ENCODE results near the gene LAMA5. TPM values are rescaled to one million over a fixed set of nuclear protein-coding genes. Genes with fewer than 3 reads are reported as not detected.
A peak's percentile ranks its signal among the peaks of the same experiment; 100 is the strongest.

Gene LAMA5
- total RNA-seq, 1 donor from 2014 or later = 150 TPM

DNA sequence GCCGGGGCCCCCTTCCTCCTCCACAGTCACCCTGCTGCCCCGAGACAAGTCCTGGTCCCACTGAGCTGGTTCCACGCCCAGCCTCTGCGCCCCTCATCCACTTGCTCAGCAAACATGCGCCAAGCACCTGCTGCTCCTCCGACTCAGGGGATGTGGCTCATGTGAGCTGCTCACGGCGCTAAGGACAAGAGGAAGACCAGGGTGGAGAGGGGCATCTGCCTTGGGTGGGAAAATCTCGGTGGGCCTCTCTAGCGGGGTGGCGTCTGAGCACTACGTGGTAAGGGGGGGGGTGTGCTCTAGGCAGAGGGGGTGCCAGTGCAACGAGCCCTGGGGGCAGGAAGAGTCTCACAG, 4.5 kb downstream of the LAMA5 start:
- peaks cover 91% of the 10 kb centered on the region for H3K4me1 ChIP-seq
- H3K27ac ChIP-seq = peak overlapping the region; percentile 33
- intact Hi-C loops (cut with DNase I) = no loop called here
- no peaks in the 10 kb centered on the region for H3K36me3 ChIP-seq
- no peak overlapping the region for H3K4me3 ChIP-seq
- no peaks in the 10 kb centered on the region for H3K27me3 ChIP-seq
- TF ChIP-seq POLR2AphosphoS5 (IDR thresholded peaks at IDR 0.05; ENCODE audit: insufficient read depth in 1 of 2, low read depth in 1 of 2) (no peak), POLR2A (IDR thresholded peaks at IDR 0.05) (no peak)
- TF ChIP-seq, protein P1, sequence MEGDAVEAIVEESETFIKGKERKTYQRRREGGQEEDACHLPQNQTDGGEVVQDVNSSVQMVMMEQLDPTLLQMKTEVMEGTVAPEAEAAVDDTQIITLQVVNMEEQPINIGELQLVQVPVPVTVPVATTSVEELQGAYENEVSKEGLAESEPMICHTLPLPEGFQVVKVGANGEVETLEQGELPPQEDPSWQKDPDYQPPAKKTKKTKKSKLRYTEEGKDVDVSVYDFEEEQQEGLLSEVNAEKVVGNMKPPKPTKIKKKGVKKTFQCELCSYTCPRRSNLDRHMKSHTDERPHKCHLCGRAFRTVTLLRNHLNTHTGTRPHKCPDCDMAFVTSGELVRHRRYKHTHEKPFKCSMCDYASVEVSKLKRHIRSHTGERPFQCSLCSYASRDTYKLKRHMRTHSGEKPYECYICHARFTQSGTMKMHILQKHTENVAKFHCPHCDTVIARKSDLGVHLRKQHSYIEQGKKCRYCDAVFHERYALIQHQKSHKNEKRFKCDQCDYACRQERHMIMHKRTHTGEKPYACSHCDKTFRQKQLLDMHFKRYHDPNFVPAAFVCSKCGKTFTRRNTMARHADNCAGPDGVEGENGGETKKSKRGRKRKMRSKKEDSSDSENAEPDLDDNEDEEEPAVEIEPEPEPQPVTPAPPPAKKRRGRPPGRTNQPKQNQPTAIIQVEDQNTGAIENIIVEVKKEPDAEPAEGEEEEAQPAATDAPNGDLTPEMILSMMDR (IDR thresholded peaks at IDR 0.05) = no peak
- no peak for DNase-seq (ENCODE audit: extremely low spot score in 2 of 2)
- no peaks in the 10 kb centered on the region for H3K9me3 ChIP-seq

DNA sequence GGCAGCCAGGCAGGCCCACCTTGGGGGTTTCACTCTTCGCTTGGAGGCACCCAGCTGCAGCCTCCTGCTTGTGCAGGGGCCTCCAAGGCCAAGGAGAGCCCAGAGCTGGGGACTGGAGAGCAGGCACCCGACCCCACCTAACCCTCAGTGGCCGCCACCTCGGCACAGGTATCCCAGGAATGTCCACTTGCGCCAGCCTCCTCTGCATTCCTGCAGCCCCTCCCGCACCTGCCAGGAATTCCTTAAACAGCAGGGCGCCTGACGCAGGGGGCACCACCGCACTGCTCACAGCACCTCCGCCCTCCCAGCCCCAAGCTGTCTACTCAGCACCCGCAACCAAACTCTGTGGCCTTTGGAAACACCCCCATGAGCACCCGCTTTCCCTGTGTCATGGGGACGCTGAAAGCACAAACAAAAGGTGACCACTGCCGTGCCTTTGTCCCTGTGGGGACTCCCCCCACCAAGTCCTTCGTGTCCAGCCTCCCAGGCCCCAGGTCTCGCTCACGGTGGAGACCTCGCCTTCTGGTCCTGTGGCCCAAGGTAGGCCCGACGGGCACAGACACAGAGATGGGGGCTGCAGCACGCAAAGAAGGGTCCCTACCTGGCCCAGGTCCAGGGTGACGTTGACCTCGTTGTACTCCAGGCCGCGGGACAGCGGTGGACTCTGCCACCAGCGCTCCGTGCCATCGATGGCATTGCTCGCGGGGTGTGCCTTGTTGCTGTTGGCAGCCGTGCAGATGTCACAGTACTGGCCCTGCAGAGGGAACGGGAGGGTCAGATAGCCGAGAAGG, 5.1 kb downstream of the LAMA5 start:
- intact Hi-C loops (cut with DNase I) = no loop called here
- H3K36me3 ChIP-seq = no peaks in the 10 kb centered on the region
- TF ChIP-seq POLR2AphosphoS5 (IDR thresholded peaks at IDR 0.05; ENCODE audit: insufficient read depth in 1 of 2, low read depth in 1 of 2) = no peak
- TF ChIP-seq, protein P1 (IDR thresholded peaks at IDR 0.05) = no peak
- TF ChIP-seq POLR2A (IDR thresholded peaks at IDR 0.05) = no peak
- no peak for DNase-seq (ENCODE audit: extremely low spot score in 2 of 2)
- H3K4me1 ChIP-seq = peaks cover 94% of the 10 kb centered on the region
- H3K9me3 ChIP-seq = no peaks in the 10 kb centered on the region
- peak overlapping the region; percentile 67 for H3K27ac ChIP-seq
- no peak overlapping the region for H3K4me3 ChIP-seq
- no peaks in the 10 kb centered on the region for H3K27me3 ChIP-seq

DNA sequence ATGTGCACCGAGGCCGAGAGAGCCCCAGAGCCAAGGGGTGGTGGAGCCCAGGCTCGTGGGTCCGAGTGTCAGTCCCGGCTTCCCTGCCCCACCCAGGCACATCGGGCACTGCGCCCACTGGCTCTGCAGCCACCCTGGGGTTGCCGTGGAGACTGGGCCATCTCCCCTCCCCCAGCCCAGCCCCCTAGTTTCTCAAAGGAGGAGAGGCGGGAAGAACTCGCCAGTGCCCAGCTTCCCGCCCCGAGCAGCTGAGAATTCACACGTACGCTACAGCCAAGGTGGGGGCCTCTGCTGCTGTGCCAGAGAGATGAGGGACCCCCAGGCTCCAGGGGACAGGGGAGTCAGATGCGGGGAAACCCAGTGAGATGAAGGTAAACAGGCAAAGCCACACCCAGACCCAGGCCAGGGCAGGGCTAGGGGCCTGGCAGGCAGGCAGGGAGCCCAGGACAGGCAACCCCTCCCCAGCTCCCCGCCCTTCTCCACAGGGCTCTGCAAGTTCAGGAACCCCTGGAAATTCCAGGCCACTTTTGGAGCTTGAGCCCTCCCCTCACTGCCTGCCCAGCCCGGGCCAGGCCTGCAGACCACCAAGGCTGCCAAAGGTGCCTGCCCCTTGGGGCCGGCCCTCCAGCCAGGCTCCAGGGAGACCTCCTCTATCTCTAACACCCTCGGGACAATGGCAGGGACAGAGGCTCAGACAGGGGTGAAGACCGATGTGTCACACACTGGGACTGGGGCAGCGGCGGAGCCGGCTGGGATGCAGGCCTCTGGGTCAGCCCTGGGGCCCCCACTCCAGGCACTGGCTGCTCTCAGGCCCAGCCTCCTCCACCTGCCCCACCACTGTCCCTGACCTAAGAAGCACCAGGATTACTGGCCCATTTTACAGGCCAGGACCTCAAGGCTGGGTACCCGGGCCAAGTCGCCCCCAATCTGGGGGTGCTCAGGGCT, 6.0 kb downstream of the LAMA5 start:
- no peaks in the 10 kb centered on the region for H3K27me3 ChIP-seq
- intact Hi-C loops (cut with DNase I) = no loop called here
- H3K4me3 ChIP-seq = no peak overlapping the region
- H3K4me1 ChIP-seq = peaks cover 95% of the 10 kb centered on the region
- H3K36me3 ChIP-seq = no peaks in the 10 kb centered on the region
- DNase-seq (ENCODE audit: extremely low spot score in 2 of 2) = no peak
- TF ChIP-seq, protein P1 (IDR thresholded peaks at IDR 0.05) = no peak
- TF ChIP-seq POLR2AphosphoS5 (IDR thresholded peaks at IDR 0.05; ENCODE audit: insufficient read depth in 1 of 2, low read depth in 1 of 2) (no peak), POLR2A (IDR thresholded peaks at IDR 0.05) (no peak)
- no peaks in the 10 kb centered on the region for H3K9me3 ChIP-seq
- peak overlapping the region; percentile 67 for H3K27ac ChIP-seq

DNA sequence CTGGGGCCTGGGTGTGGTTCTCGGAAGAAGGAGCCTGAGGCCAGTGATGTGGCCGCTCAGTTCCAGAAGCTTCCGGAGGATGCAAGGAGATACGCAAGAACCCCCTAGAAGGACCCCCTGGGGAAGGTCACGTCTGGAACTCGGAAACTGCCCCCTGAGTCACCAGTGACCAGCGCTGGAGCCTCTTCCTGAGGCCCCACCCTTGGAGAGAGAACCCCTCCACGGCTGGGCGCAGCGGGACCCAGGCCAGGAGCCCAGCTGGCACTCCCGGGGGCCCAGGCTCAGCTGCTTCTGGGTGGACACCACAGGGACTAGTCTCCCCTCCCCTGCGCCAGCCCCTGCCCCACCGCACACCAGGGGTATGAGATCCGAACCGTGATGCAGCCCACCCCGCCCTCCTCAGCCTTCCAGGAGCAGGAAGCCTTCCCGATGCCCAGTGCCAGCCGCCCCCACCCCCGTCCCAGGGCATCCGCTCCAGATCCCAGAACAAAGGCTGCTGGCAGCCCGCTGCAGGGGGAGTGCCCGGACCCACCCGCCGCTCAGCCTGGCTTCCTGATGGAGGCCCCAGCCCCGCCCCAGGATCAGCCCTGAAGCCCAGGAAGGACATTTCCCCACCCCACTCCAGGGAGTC, 7.5 kb downstream of the LAMA5 start:
- no peak overlapping the region for H3K4me3 ChIP-seq
- no peaks in the 10 kb centered on the region for H3K9me3 ChIP-seq
- peaks cover 95% of the 10 kb centered on the region for H3K4me1 ChIP-seq
- H3K27ac ChIP-seq = peak overlapping the region; percentile 79
- no peaks in the 10 kb centered on the region for H3K27me3 ChIP-seq
- TF ChIP-seq POLR2AphosphoS5 (IDR thresholded peaks at IDR 0.05; ENCODE audit: insufficient read depth in 1 of 2, low read depth in 1 of 2) (peak; percentile 59 to 68), POLR2A (IDR thresholded peaks at IDR 0.05) (no peak)
- no peaks in the 10 kb centered on the region for H3K36me3 ChIP-seq
- intact Hi-C loops (cut with DNase I) = no loop called here
- DNase-seq (ENCODE audit: extremely low spot score in 2 of 2) = no peak

DNA sequence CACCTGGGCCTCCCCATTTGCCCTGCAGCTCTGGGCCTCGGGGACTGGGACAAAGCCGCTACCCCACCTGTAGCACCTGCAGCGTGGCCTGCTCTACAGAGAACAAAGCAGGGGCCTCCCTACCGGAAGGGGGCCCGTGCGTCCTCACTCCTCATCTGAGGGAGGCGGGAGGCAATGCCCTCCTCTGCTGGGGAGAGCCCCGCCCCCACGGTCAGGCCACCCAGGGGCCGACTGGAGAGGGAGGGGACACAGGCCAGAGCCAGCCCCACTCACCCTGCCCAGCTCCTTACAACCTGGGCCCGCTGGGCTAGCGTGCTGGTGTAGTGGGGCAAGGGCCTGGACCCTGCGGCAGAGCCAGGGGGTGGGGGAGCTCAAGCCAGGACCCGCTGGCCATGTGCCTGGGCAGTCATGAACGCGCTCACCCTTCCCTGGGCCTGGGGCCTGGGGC, 8.0 kb downstream of the LAMA5 start:
- intact Hi-C loops (cut with DNase I) = no loop called here
- TF ChIP-seq POLR2AphosphoS5 (IDR thresholded peaks at IDR 0.05; ENCODE audit: insufficient read depth in 1 of 2, low read depth in 1 of 2) = no peak
- no peak for TF ChIP-seq POLR2A (IDR thresholded peaks at IDR 0.05)
- TF ChIP-seq, protein P1 (IDR thresholded peaks at IDR 0.05) = no peak
- Histone ChIP-seq H3K4me3 (no peak overlapping the region), H3K27ac (peak overlapping the region; percentile 79), H3K4me1 (peaks cover 95% of the 10 kb centered on the region), H3K9me3 (no peaks in the 10 kb centered on the region), H3K36me3 (no peaks in the 10 kb centered on the region), H3K27me3 (no peaks in the 10 kb centered on the region)
- no peak for DNase-seq (ENCODE audit: extremely low spot score in 2 of 2)

Data from vagina (tissue), 2 donors.